Omental fat pad (tissue), 4 donors: Measurements from ENCODE around the gene GALNS. TPM values are rescaled to one million over a fixed set of nuclear protein-coding genes. Genes with fewer than 3 reads are reported as not detected.

Source experiments
- ATAC-seq: fragments of 150-250 bp; one replicate; pipeline ENCODE4 v1.9.1; 2016; ENCODE audit warnings: mild to moderate bottlenecking, moderate library complexity; ENCODE audit not compliant: low FRiP score
- DNase-seq: peaks from one replicate; pipeline ENCODE4 v3.0.0-alpha.2; 2019; ENCODE audit warnings: low spot score
- CTCF ChIP-seq, 3 donors: fragments of 450-650 bp; IDR thresholded peaks; one replicate each; pipeline ENCODE4 v1.5.1; 2016 to 2017; ENCODE audit warnings: antibody characterized with exemption in 3 of 3, mild to moderate bottlenecking in 3 of 3, moderate library complexity in 2 of 3
- total RNA-seq, 4 donors: library from RNA; depleted of rRNA; stranded (reverse); fragments of >200 nt; gene quantifications; one replicate each; pipeline ENCODE4 v1.1.0, GENCODE V29; 2016

Gene GALNS
- total RNA-seq, 4 donors from 2014 or later, result 15.0 to 32.0 (median 23.4) TPM

- no peak for ATAC-seq
- no peak for DNase-seq
- TF ChIP-seq CTCF (IDR thresholded peaks at IDR 0.05), result no peak
Observed at GRCh38 chr16:88804552-88805339, 52.0 kb downstream of the GALNS start.

GRCh38 chr16:88804173-88804551, 52.6 kb downstream of the GALNS start:
- TF ChIP-seq CTCF (IDR thresholded peaks at IDR 0.05), result no peak
- DNase-seq, result no peak
- ATAC-seq, result no peak

- DNase-seq, result no peak
- ATAC-seq, result peak; percentile 69
- no peak for TF ChIP-seq CTCF (IDR thresholded peaks at IDR 0.05)
Observed at GRCh38 chr16:88803264-88803987, 53.3 kb downstream of the GALNS start, which contains the start of gene CDT1. Gene CDT1 (plus strand): TSS chr16:88803789. CDS start chr16:88803832, 43 bp downstream.

- DNase-seq, result no peak
- ATAC-seq, result no peak
- no peak for TF ChIP-seq CTCF (IDR thresholded peaks at IDR 0.05)
Observed at GRCh38 chr16:88800277-88800592, 56.5 kb downstream of the GALNS start.

GRCh38 chr16:88799569-88800276, 57.0 kb downstream of the GALNS start:
- DNase-seq, result no peak
- ATAC-seq, result no peak
- TF ChIP-seq CTCF (IDR thresholded peaks at IDR 0.05), result no peak

- TF ChIP-seq CTCF (IDR thresholded peaks at IDR 0.05), result no peak
- DNase-seq (no peak), ATAC-seq (no peak)
Observed at GRCh38 chr16:88798772-88799455, 57.8 kb downstream of the GALNS start.
